ENCODE results near the gene CYP39A1.
A peak's percentile ranks its signal among the peaks of the same experiment; 100 is the strongest.

Gene CYP39A1

DNA sequence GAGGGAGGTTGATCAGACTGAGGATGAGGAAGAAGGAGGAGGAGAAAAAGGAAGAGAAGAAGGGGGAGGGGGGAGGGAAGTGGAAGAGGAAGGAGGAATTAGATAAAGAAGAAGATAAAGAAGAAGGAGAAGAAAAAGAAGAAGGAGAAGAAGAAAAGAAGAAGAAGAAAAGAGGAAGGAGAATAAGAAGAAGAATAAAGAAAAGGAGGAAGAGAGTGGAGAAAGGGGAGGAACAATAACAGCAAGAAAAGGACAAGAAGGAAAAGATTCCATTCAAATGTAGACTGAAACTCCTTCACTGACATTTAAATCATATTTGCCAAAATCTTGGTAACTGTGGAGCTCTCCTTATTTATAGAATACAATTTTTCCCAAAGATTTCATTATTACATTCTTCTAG lies 127.0 kb downstream of the CYP39A1 start:
- Histone ChIP-seq H3K9me3 (ENCODE audit: control insufficient read depth, low read length) (no peaks in the 10 kb centered on the region), H2AFZ (no peak overlapping the region), H3K4me1 (peaks cover 3% of the 10 kb centered on the region), H3K27me3 (ENCODE audit: control insufficient read depth, insufficient read depth, low read length) (no peaks in the 10 kb centered on the region), H3K27ac (no peak overlapping the region), H3K79me2 (no peaks in the 10 kb centered on the region), H3K36me3 (ENCODE audit: control insufficient read depth, insufficient read depth, low read length) (no peaks in the 10 kb centered on the region), H3K4me3 (ENCODE audit: low read depth, low read length) (no peak overlapping the region), H3K4me2 (ENCODE audit: low read length) (no peak overlapping the region), H3K9ac (no peak overlapping the region)
- TF ChIP-seq, protein P1, sequence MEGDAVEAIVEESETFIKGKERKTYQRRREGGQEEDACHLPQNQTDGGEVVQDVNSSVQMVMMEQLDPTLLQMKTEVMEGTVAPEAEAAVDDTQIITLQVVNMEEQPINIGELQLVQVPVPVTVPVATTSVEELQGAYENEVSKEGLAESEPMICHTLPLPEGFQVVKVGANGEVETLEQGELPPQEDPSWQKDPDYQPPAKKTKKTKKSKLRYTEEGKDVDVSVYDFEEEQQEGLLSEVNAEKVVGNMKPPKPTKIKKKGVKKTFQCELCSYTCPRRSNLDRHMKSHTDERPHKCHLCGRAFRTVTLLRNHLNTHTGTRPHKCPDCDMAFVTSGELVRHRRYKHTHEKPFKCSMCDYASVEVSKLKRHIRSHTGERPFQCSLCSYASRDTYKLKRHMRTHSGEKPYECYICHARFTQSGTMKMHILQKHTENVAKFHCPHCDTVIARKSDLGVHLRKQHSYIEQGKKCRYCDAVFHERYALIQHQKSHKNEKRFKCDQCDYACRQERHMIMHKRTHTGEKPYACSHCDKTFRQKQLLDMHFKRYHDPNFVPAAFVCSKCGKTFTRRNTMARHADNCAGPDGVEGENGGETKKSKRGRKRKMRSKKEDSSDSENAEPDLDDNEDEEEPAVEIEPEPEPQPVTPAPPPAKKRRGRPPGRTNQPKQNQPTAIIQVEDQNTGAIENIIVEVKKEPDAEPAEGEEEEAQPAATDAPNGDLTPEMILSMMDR (IDR thresholded peaks at IDR 0.05), result no peak

DNA sequence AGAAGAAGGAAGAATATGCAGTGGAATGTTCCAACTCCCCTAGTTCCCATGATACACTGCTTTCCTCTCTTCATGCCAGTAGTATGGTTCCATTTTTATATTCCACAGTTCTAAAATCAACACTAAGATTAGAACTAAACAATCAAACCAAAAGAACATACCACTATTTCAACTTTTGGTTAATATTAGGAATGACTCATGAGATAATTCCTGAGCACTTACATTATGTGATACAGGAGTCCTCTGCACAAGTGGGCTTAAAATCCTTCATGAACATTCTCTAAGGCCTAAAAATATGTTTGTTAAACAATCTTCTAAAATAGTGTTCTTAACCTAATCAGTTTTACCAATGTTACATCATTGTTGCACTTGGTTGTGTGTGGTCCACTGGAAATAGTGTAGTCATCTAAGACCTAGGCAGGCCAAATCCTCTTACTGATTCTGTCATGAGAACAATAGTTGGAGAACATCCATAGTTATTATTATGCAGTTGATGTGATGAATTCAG lies 131.1 kb downstream of the CYP39A1 start:
- H3K36me3 ChIP-seq (ENCODE audit: control insufficient read depth, insufficient read depth, low read length), result no peaks in the 10 kb centered on the region
- H2AFZ ChIP-seq, result no peak overlapping the region
- no peak overlapping the region for H3K9ac ChIP-seq
- H3K79me2 ChIP-seq, result no peaks in the 10 kb centered on the region
- no peaks in the 10 kb centered on the region for H3K4me1 ChIP-seq
- H3K27ac ChIP-seq, result no peak overlapping the region
- no peak overlapping the region for H3K4me2 ChIP-seq (ENCODE audit: low read length)
- no peak overlapping the region for H3K4me3 ChIP-seq (ENCODE audit: low read depth, low read length)
- no peaks in the 10 kb centered on the region for H3K9me3 ChIP-seq (ENCODE audit: control insufficient read depth, low read length)
- TF ChIP-seq, protein P1 (IDR thresholded peaks at IDR 0.05), result no peak
- no peaks in the 10 kb centered on the region for H3K27me3 ChIP-seq (ENCODE audit: control insufficient read depth, insufficient read depth, low read length)

DNA sequence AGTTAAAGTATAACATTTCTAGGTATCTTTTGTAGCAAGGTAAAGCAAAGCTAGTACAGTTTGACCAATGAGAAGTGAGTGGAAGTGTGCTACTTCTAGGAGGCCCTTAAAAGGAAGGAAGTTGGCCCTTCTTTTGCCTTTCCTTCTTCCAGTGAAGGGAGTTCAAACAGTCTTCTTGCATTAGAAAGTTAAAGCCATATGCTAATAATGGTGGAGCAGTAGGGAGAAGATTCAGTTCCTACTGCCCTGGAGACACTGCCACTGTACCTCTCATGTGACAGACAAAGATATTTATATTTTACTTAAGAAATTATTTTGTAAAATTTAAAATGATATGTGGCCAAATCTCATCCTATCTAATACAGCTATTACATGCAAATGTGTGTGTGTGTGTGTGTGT lies 135.4 kb downstream of the CYP39A1 start:
- no peak overlapping the region for H3K9ac ChIP-seq
- H3K36me3 ChIP-seq (ENCODE audit: control insufficient read depth, insufficient read depth, low read length), result no peaks in the 10 kb centered on the region
- no peaks in the 10 kb centered on the region for H3K9me3 ChIP-seq (ENCODE audit: control insufficient read depth, low read length)
- no peak overlapping the region for H3K4me2 ChIP-seq (ENCODE audit: low read length)
- H3K79me2 ChIP-seq, result no peaks in the 10 kb centered on the region
- H2AFZ ChIP-seq, result no peak overlapping the region
- H3K27me3 ChIP-seq (ENCODE audit: control insufficient read depth, insufficient read depth, low read length), result no peaks in the 10 kb centered on the region
- no peaks in the 10 kb centered on the region for H3K4me1 ChIP-seq
- TF ChIP-seq, protein P1 (IDR thresholded peaks at IDR 0.05), result no peak
- no peak overlapping the region for H3K27ac ChIP-seq
- H3K4me3 ChIP-seq (ENCODE audit: low read depth, low read length), result no peak overlapping the region

DNA sequence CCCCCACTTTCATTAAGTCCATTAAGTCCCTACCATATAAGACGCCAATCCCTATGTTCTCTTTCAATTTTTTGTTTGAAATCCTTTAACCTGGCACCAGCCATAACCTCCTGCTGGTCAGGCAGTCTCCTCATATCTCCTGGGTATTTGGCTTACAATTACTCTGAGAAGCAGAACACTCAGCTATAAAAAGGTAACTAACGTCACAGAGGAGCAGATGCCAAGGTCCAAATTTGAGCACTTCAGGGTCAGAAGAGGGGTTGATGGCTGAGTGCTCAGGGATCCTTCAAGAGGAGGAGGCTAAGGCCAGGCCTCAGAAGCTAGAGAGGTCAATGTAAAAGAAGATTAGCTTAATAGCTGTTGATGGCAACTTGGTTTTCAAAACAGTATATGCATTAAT lies 139.1 kb downstream of the CYP39A1 start:
- Histone ChIP-seq H3K79me2 (no peaks in the 10 kb centered on the region), H3K4me3 (ENCODE audit: low read depth, low read length) (no peak overlapping the region), H3K4me1 (no peaks in the 10 kb centered on the region), H3K27me3 (ENCODE audit: control insufficient read depth, insufficient read depth, low read length) (no peaks in the 10 kb centered on the region), H3K9ac (no peak overlapping the region), H3K9me3 (ENCODE audit: control insufficient read depth, low read length) (no peaks in the 10 kb centered on the region), H2AFZ (no peak overlapping the region), H3K27ac (no peak overlapping the region), H3K4me2 (ENCODE audit: low read length) (no peak overlapping the region), H3K36me3 (ENCODE audit: control insufficient read depth, insufficient read depth, low read length) (no peaks in the 10 kb centered on the region)
- TF ChIP-seq, protein P1 (IDR thresholded peaks at IDR 0.05), result no peak

DNA sequence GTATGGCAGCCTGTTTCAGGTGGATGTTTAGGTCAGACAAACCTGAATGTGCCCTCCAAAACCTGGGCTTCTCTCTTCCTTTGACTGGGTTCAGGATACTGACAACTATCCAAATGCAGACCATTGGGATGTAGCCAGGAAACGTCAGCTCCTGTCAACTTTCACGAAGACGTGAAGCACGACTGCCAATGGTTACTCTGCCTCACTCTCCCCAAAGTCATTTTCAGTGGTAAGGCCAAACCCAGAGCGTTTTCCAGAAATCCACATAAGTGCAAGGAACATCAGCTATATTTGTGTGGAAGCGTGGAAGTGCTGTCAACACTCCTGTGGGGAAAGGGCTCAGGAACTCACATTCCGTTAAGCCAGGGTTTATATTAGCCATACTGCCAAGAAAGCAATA lies 141.3 kb downstream of the CYP39A1 start:
- Histone ChIP-seq H3K27ac (no peak overlapping the region), H3K9ac (no peak overlapping the region), H3K4me3 (ENCODE audit: low read depth, low read length) (no peak overlapping the region), H3K4me2 (ENCODE audit: low read length) (no peak overlapping the region), H2AFZ (peak overlapping the region; percentile 25), H3K9me3 (ENCODE audit: control insufficient read depth, low read length) (no peaks in the 10 kb centered on the region), H3K36me3 (ENCODE audit: control insufficient read depth, insufficient read depth, low read length) (no peaks in the 10 kb centered on the region), H3K79me2 (no peaks in the 10 kb centered on the region), H3K27me3 (ENCODE audit: control insufficient read depth, insufficient read depth, low read length) (no peaks in the 10 kb centered on the region), H3K4me1 (no peaks in the 10 kb centered on the region)
- TF ChIP-seq, protein P1 (IDR thresholded peaks at IDR 0.05), result no peak
